SKM-1 treated with dmso at 0.1 percent for 144 hours (cell line): ENCODE results near the gene HOXB8.

ENCODE experiments used
- DNase-seq: peaks from one replicate; lab custom pipeline; 2025; ENCODE audit not compliant: unreplicated experiment; lab: John Stamatoyannopoulos, UW

HOXB8 gene

DNA sequence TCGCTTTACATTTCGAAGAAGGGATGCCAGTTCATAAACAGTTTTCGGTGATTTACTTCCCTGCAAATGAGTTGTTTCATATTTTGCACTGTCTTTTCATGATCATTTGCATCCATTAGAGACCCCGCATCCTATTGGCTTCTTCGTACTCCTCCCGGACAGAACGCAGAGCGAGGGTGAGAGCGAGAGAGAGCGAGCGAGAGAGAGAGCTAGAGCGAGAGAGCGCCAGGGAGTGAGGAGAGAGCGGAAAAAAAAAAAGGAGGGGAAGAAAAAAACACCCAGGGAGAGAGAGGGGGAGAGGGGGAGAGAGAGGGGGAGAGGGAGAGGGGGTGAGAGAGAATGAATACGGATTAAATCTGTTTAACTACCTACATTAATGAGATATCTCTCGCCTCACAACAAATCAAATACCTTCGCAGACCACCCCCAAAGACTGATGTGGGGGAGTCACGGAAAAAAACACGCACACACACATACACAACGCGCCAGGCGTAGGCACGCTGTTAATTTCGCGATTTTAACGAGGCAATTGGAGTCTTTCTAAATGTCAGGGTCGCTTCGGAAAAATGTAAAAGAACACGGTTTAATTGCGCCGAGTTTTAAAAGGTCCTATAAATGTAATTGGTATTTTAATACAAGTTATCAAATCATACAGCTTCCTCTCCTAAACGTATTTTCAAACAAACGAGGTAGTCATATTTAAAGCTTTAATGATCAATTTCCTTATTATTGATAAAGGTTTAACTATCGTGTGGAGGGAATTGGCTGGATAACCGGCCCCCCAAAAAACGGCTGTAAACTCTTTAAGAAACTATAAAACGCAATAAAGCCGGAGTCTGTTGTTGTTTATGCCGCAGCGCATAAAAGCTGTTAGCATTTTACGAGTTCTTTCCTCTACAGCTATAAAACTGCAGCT is at the start of gene HOXB8:
Gene HOXB8, minus strand, starts transcription at position 246 of the 916 bp plus-strand sequence. CDS start 588 bp downstream, outside the sequence.
- no peak for DNase-seq

- DNase-seq = no peak
Observed at GRCh38 chr17:48663134-48663924, 48.2 kb upstream of the HOXB8 start.

- DNase-seq = no peak
Observed at GRCh38 chr17:48655913-48656312, 40.8 kb upstream of the HOXB8 start.

GRCh38 chr17:48649741-48650140 is 34.6 kb upstream of the HOXB8 start:
- no peak for DNase-seq

- no peak for DNase-seq
Observed at GRCh38 chr17:48647963-48648245, 32.8 kb upstream of the HOXB8 start.

DNA sequence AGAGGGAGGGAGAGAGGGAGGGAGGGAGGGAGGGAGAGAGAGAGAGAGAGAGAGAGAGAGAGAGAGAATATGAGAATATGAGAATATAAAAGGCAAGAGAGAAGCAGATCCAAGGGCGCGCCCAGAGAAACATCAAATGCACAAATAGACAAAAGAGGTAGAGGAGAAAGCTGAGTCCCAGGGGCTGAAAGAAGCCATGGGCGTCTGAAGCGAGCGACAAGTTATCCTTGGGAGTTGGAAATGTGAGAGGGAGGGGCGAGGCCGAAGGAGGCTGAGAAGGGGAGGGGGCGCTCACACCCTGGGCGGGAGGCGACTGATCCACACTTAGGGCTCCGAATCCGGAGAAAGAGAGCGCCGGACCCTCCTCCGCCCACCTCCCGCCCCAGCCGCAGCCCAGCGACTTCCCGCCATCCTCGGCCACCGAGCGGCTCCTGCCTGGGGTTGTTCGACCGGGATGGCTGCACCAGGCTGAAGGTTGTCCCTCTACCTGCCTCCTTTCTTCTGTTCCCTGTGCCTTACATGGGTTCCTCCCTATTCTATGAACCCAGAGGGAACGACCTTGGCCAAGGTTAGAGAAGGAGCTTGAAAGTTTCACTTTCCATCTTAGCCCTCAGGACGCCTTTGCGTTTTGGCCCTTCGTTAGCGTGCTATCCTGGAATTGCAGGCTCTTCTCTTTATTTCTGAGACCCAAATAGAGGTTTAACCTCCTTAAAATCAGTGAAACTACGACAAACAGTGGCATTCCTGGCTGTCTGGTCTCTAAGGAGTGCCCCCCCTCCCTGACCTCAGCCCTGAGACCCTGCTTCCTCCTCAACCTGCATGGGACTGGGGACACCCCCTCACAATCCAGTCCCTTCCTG is 32.2 kb upstream of the HOXB8 start:
- no peak for DNase-seq

DNA sequence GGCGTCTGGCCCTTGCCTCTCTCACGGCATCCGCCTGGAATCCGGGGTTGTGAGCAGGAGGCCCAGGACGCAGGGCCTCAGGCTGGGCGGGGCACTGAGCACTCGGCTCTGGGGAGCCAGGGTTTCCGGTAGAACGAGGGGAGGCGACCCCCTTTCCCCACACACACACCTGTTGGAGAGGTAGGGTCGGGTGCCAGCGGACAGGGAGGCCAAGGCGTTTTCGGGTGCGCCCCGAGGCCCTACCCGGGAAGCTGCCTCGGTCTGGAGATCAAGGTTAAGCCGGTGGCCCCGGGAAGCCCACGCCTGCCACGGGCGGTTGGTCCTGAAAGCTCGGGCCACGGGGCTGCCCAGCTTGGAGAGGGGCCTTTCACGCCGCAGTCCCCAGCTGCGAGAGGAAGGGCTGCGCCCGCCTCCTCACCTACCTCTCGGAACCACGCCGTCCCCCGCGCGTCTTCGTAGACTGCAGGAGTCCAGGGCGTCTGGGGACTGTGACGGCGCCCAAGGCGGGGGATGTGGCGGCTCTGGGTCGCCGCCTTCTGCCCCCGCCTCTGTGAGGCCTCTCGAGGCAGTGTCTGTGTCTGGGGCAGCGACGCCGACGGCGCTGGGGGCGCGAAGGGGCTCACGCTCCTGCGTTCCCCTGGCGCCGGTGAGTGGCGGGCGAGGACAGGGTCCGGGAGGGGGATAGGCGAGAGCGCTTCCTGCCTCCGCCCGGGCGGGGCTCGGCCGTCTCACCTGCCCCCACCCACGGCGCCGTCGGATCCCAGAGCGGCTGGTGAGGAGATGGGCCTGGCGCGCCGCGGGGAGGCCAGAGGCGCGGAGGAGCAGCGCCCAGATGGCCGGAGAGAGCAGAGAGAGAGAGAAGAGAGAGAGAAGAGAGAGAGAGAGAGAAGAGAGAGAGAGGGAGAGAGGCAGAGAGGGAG is 31.4 kb upstream of the HOXB8 start:
- DNase-seq = no peak

DNA sequence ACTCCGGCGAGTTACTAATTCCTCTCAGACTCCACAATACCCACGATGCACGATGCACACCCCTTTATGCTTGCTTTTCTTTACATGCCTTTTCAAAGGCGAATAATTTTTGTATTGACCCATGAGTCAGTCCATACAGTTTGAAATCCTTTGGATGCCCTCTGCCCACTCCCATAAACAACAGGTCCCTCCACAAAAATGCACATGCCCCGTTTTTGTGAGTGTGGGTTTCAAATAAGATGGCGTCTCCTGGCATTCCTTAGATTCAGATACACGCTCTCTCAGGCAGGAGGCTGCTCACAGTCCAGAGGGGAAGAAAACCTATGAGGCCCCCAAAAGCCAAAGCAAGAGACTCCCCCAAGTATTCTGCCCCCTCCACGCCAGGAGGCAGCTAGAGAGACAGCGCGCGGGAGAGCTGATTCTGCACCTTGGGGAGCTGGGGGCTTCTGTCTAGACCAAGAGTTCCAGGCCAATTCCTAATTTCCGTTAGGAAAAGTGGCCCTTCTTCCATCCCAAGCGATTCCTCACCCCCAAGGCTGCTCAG is 30.6 kb upstream of the HOXB8 start:
- DNase-seq = no peak

DNA sequence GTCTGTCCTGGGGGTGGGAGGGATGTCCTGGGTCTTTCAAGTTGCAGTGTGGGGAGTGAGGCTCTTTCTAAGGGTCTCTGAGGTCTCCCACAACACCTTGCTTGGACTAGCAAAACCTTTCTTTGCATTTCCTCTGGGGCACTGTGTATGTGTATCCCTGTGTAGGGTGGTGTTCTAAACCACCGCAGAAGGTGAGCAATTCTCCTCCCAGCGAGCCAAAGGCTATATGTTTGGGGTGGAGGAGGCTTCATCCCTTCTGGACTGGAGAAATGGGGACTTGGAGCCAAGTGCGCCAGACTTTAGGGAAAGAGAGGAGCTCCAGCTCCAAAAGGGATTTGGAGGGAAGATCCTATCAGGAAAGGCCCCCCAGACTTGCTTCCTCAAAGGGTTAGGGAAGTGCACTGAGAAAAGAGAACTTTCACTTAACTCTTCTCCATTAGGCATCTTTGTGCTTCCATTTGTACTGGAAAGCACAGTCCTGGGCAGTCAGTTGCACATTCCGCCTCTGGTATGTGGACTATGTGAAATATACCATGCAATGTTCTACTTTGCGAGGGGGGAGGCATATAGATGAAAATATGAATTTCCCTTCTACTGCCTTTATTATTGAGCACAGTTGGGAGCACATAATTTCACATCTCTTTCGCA is 29.9 kb upstream of the HOXB8 start:
- no peak for DNase-seq

DNA sequence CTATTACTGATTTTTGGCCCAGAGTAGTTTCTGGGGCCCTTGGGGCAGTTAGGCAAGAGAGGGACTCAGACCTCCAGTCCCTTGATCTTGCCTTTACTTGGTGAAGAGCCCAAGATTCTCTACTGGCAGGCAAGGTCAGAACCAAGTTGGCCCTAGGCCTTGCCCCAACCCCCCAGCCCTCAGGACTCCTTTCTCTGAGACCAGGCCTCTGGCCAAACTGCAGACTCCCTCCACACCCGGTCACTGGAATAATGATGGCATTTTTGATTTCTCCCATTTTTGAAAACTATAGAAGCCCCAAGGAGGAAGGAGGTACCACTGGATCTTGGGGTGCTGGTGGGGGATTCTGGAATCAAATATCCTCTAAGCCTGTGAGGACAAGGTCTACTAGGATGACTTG is 29.1 kb upstream of the HOXB8 start:
- no peak for DNase-seq

GRCh38 chr17:48643697-48644012 is 28.6 kb upstream of the HOXB8 start:
- DNase-seq = no peak

GRCh38 chr17:48642843-48643696 is 28.0 kb upstream of the HOXB8 start:
- DNase-seq = no peak

DNA sequence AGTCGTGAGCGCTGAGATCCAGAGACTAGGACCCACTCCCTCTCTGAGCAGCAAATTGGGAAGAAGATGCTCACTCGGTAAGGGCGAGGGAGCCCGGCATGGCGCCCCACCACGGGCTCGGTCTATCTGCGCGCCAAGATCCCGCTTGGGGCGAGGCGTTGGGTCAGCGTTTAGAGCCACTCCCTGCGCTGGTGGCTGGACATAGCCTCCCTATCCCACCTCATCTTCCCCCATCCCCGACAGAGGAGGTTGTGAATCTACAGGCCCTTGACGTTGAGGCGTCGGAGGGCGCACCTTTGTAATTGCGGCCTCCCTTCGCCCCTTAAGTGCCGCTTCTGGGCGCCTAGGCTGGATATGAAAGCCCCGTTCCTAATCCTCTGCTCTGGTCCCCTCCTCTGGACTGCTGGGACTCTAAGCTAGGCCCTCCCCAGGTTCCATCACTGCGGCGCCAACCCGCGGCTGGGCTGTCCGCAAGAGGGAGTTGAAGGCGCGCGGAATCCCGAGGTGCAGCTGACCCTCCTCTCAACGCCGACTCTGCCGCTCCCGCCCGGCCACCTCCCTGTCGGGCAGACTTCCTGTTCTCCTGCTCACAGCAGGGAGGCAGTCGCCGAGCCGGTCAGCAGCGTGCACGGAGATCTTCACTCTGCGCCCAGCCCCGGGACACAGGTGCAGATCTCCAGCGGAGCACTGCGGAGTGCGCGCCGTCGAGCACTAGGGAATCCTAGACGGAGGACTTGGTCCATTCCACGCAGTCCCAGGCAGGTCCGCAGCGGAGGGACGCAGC is 27.2 kb upstream of the HOXB8 start:
- DNase-seq = no peak

GRCh38 chr17:48641541-48642058 is 26.5 kb upstream of the HOXB8 start:
- DNase-seq = no peak

DNA sequence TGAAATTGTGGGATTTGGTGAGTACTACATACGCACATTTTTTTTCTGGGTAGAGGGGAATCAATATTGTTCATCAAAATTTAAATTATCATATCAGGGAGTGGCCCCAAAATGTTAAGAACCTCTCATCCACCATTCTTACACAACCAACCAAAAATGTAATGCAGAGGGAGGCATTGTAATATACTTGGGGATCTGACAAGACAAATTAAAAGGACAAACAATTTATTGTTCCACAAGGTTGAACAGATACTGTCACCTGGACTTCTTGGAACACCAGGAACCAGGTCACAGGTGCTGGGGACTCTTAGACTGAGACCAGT is 25.7 kb upstream of the HOXB8 start:
- no peak for DNase-seq

GRCh38 chr17:48639982-48640857 is 25.1 kb upstream of the HOXB8 start:
- DNase-seq = no peak

DNA sequence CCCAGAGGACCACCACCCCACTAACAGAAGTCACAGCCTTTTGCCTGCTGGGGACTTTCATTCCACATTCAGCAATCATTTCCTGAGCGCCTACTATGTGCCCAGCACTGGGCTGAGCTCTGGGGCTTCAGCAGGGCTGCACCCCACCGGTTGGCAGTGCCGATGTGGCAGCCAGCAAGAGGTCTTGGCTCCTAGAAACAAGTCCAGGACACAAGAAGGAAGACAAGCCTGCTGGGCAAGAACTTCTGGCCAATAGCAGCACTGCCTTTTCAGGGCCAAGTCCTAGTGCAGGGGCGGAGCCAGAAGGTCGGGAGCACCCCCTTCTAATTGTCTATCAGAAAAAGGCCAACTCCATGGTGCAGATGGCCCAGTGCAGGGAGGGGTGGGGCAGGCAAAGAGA is 24.0 kb upstream of the HOXB8 start:
- no peak for DNase-seq
